GM18508 (cell line): ENCODE results near the gene PPP1R9A.

ENCODE experiments used
- ATAC-seq: cut with Tn5 transposase; IDR thresholded peaks from one replicate; pipeline ENCODE4 v1.9.1; 2021; ENCODE audit warnings: moderate number of reproducible peaks; ENCODE audit not compliant: insufficient read depth, unreplicated experiment

The PPP1R9A gene

GRCh38 chr7:94908323-94909178, 1.2 kb downstream of the PPP1R9A start:
- no peak for ATAC-seq

GRCh38 chr7:94909179-94909466, 1.7 kb downstream of the PPP1R9A start:
- ATAC-seq: no peak

- no peak for ATAC-seq
Measured at GRCh38 chr7:94912085-94912484, 4.7 kb downstream of the PPP1R9A start.

GRCh38 chr7:94913391-94913790, 6.0 kb downstream of the PPP1R9A start:
- no peak for ATAC-seq

- ATAC-seq: no peak
Measured at GRCh38 chr7:94921911-94922310, 14.5 kb downstream of the PPP1R9A start.

GRCh38 chr7:94922457-94922856, 15.1 kb downstream of the PPP1R9A start:
- no peak for ATAC-seq

GRCh38 chr7:94923412-94923811, 16.0 kb downstream of the PPP1R9A start:
- ATAC-seq: no peak

- ATAC-seq: no peak
Measured at GRCh38 chr7:94928168-94928707, 20.8 kb downstream of the PPP1R9A start.

GRCh38 chr7:94933256-94933990, 26.0 kb downstream of the PPP1R9A start:
- ATAC-seq: no peak

- ATAC-seq: no peak
Measured at GRCh38 chr7:94939395-94939794, 32.0 kb downstream of the PPP1R9A start.

GRCh38 chr7:94940241-94940640, 32.8 kb downstream of the PPP1R9A start:
- no peak for ATAC-seq

- ATAC-seq: no peak
Measured at GRCh38 chr7:94941844-94942632, 34.6 kb downstream of the PPP1R9A start.

- no peak for ATAC-seq
Measured at GRCh38 chr7:94943134-94943533, 35.7 kb downstream of the PPP1R9A start.

GRCh38 chr7:94949532-94949931, 42.1 kb downstream of the PPP1R9A start:
- no peak for ATAC-seq

- no peak for ATAC-seq
Measured at GRCh38 chr7:94955807-94956206, 48.4 kb downstream of the PPP1R9A start.

- ATAC-seq: no peak
Measured at GRCh38 chr7:94957061-94957460, 49.7 kb downstream of the PPP1R9A start.

GRCh38 chr7:94962661-94963060, 55.3 kb downstream of the PPP1R9A start:
- ATAC-seq: no peak

- no peak for ATAC-seq
Measured at GRCh38 chr7:94969434-94970084, 62.2 kb downstream of the PPP1R9A start.

GRCh38 chr7:94970085-94970576, 62.7 kb downstream of the PPP1R9A start:
- ATAC-seq: no peak
